Suppressor macrophage treated with lipopolysaccharide for 1 hour (primary cell): ENCODE results near the gene ASAP2.

ENCODE experiments used
- DNase-seq, 3 donors: peaks; one replicate each; pipeline ENCODE4 v3.0.0-alpha.2; 2020 to 2022

The ASAP2 gene

DNA sequence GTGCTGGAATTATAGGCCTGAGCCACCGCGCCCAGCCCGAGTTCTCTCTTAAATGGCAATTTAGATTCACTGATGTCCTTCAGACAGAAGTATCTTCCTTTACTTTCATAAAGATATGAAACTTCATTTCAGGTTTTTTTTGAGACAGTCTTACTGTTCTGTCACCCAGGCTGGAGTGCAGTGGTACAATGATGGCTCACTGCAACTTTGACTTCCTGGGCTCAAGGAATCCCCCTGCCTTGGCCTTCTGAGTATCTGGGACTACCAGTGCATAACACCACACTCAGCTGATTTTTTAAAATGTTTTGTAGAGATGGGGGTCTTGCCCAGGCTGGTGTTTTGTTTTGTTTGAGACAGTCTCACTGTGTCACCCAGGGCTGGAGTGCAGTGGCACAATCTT is 203.5 kb downstream of the ASAP2 start:
- no peak for DNase-seq

DNA sequence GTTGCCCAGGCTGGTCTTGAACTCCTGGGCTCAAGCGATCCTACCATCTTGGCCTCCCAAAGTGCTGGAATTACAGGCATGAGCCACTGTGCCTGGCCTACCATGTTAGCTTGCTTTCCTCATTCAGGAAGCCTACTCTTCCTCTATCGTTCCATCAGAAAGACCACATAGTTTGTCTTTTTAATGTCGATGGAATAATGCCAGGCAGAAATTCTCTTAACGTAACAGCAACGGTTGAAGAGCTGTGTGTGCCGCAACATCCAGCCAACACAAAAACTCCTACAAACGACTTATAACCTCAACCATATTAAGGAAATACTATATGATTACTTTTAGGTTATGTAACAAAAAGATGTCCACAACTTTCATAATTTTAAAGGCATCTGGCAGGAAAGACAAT is 206.2 kb downstream of the ASAP2 start:
- DNase-seq = no peak

- DNase-seq = peak; percentile 80 to 81 (median 80)
Observed at GRCh38 chr2:9415516-9416169, 209.0 kb downstream of the ASAP2 start.

DNA sequence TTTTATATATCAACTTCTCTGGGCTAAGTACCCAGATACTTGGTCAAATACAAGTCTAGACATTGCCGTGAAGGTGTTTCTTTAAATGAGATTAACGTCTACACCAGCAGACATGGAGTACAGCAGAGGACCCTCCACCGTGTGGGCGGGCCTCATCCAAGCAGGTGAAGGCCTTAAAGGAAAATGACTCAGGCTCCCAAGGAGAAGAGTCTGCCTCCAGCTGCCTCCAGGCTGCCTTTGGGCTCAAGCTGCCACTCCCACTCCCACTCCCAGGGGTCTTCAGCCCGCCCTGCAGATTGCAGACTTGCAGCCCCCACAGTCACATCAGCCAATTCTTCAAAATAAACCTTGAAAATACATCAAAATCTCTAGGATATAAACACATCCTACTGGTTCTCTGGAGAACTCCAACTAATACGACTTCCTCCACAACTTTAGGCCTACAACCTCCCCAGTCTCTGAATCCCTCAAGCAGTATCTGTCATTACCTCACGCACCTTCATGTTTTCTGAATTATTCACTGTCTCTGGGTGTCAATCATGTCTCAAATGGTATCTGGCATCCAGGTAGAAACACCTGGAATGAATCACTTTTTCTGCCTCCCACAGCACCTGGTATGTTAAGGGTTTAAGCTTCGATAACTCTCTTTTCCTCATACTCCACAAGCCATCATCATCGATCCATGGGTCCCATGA is 209.8 kb downstream of the ASAP2 start:
- DNase-seq = no peak

DNA sequence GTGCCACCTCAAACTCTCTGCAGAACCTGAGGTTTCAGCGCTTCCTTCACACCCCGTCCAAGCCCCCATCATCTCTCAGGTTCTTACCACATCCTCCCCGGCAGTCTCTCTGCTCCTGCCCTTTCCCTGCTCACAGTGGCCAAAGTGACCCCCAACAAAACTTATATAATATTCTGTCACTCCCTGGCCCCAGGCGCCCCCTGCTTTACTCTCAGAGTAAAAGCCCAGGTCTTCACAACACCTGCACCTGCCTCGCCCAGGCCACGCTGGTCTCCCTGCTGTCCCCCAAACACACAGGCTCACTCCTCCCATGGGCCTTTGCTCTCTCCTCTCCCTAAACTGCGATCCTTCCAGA is 210.3 kb downstream of the ASAP2 start:
- no peak for DNase-seq

DNA sequence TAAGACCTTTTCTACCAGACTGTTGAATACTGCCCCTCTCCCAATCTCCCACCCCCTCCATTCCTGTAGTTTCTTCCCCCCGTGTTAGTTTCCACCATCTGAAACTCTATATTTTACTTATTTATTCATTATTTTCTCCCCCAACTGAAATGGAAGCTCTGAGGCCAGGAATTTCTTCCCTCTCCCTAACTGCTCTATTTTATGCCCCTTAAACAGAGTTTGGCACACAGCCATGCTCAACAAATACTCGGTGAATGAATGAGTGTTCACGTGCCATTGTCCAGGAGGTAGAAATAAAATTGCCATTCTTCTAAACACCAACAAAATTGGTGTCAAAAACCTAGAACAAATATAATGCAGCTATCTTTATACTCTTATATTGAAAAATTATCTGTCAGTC is 211.1 kb downstream of the ASAP2 start:
- no peak for DNase-seq

GRCh38 chr2:9418746-9419145 is 212.1 kb downstream of the ASAP2 start:
- no peak for DNase-seq

DNA sequence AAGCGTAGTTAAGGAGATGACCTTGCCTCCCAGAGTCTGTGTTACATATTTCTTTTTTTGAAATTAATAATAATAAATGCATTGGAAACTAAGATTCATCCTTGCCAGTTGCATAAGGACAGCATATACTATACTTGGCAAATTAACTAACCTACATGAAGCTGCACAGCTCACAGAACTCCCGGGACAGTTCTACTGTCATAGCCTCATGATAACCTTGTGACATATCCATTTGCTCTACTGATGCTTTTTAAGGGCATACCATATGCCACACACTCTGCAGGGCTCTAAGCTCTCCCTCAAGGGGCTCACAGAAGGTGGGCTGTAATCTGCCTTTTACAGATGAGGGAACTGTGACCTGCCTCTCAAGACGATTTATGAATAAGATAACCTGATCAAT is 212.9 kb downstream of the ASAP2 start:
- peak; percentile 48 to 52 (median 50) for DNase-seq

- no peak for DNase-seq
Observed at GRCh38 chr2:9420495-9420894, 213.9 kb downstream of the ASAP2 start.

DNA sequence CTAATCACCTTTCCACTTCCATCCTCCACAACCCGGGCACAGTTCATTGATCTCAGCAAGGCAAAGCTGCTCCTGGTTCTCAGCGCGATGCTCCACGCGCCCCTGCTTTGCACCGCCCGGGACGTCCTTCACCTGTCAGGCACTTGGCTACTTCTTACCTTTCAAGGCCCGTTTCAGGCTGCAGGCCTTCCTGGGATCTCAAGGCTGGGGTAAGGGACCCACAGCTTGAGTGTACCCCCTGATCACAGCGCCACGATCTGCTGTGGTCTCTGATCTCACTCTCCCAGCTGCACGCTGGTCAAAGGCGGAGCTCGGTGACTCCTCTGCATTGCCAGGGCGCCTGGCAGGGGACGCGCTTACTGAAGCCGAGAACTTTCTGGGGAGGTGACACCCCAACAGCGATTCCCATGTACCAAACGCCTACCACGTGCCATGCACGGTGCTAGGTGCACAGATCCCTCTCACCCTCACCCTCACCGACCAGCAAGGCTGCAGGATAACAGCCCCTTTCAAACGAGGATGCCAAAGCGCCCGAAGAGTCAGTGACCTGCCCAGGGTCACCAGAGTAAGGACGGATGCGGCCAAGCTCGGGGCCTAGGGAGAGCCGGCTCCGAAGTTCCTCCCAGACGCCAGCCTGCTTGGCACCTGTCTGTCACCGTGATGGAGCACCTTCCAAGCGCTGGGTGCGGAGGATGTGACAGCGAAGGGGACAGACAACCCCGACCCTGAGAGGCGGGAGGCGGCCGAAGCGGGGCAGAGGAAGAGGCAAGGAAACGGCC is 215.9 kb downstream of the ASAP2 start:
- peak; percentile 57 to 77 (median 61) for DNase-seq

DNA sequence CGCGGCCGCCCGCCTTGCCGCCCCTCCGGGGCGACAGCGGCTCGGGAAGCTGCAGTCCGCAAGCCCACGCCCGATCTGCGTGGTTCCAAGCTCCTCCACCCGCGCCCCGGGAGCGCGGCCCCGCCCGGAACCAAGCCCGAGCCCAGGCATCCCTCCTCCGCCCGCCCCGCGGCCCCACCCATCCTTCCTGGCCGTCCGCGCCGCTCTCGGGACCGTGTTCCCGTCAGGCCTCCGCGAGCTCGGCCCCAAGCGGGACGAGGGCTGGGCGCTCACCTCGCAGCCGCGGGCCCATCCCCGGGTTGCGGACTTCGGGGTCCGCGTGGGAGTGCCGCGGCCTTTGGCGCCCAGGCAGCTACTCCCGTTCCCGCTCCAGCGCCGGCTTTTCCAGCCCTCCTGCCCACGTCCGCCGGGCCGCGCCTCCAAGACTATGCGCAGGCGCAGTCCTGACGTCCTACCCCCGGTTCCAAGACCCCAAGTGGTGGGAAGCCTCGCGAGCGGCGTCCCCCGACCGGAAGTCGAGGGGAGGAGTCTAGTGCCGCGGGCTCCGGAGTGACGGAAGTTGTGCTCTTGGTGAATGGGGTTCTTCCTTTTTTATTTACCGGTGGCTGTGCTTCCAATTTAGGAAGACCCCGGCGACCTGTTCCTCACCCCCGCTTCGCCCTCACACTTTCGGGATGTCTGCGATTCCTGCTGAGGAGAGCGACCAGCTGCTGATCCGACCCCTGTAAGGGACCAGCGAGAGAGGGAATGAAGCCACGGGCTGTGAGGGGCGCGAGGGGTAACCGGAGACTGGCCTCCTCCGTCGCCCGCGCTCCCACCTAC is 216.7 kb downstream of the ASAP2 start, which contains the start of the genes CPSF3 and ITGB1BP1:
Gene CPSF3, plus strand, starts transcription at position 555 of the 822 bp plus-strand sequence. Its CDS starts 120 bp downstream, at position 675.
Gene ITGB1BP1, minus strand, starts transcription at position 429 of the 822 bp plus-strand sequence. CDS start 4,831 bp downstream, outside the sequence.
- peak; percentile 99 to 100 (median 99) for DNase-seq

GRCh38 chr2:9423922-9424272 is 217.3 kb downstream of the ASAP2 start:
- DNase-seq = peak; percentile 31 to 44 (median 37)

- peak in 1 of 3 donors; percentile 10 for DNase-seq
Observed at GRCh38 chr2:9424447-9425164, 218.0 kb downstream of the ASAP2 start.

DNA sequence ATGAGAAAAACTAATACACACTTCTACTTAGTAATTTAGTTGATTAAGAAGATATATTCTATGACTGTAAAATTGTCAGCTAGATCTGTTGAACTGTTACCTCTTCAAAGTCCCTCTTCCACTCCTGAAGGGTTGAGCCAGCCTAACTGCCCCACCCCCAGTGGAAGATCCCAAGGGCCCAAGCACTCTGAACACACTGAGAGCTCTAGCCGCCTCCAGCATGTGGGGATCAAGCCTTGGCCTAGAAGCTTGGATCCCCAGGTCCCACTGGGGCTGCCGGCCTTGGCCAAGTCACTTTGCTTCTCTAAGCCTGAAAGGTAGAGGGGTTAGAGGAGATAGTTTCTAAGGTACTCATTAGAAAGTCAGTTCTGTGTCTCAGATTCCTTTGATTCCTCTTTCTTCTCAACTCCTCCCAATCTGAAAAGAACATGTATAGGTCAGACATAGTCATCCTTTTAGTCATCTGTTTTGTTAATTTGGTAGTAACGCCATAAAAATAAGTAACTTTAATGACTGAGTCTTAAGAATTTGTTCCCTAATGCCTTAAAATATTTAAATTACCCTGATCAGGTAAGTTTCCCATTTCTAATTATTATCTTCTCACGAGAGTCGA is 222.5 kb downstream of the ASAP2 start:
- no peak for DNase-seq

DNA sequence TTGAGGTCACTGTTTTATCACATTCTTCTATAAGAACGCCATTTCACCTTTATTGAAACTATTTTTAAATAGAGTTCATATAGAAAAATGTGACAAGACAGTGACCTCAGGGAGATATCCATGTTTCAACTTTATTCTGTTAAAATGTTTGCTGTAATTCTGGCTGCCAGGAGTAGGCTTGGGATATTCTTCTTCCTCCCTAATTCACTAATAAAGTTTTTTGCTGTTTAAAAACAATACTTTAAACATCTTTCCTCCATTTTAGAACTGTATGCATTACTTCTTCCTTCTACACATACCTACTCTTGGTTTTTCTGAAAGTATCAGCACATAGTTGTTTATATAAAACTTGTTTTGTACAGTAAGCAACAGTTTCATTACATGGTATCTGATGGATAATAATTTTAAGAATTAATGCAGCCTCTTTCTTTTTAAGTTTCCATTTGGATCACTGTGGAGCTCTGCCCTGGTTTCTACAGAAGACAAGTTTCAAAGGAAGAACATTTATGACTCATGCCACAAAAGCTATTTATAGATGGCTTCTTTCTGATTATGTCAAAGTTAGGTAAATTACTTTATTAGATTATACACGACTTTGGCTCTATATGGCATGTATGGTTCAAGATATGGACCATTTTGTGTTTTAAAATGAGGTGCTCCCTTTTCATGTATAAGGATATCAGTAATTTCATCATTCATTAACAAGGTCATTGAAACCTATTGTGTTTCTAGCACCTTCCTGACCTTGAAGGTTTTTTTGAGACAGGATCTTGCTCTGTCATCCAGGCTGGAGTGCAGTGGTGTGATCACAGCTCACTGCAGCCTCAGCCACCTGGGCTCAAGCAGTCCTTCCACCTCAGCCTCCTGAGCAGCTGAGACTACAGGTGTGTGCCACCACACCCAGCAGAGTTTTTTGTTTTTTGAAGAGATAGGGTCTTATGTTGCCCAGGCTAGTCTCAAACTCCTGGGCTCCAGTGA is 224.0 kb downstream of the ASAP2 start:
- DNase-seq = no peak

DNA sequence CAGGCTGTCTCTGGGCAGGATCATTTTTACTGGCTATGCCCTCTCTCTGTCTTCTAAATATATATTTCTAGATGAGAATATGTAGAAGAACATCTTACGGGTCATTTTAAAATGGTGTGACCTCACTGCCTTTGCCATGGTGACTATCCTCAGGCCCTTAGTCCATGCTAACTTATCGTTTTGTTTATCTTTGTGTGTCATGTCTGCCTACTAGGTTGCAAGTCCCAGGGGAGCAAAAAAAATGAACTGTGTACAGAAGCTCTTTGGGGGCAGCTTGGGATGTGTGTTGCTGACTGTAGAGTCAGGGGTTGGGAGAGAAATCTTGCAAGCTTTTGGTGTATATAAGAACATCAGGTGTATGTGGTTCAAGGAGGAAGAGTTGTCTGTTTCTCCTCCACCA is 227.9 kb downstream of the ASAP2 start:
- no peak for DNase-seq

GRCh38 chr2:9439536-9439935 is 232.9 kb downstream of the ASAP2 start:
- DNase-seq = no peak

GRCh38 chr2:9440058-9440727 is 233.6 kb downstream of the ASAP2 start:
- DNase-seq = no peak

DNA sequence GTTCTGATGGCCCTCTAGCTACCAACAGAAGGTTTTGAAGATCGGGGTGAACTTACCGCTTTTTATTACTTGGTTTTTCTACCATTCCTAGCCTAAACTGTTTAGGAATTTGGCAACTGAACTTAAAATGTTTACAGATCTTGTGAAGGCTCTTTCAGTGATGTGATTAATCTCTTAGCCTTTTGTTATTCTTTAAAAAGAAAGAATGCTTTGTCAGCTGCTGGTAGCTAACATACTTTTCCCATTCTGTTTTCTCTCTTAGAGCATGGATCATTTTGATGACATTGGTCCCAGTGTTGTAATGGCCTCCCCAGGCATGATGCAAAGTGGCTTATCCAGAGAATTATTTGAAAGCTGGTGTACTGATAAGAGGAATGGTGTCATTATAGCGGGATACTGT is 234.9 kb downstream of the ASAP2 start:
- peak in 1 of 3 donors; percentile 9 for DNase-seq

DNA sequence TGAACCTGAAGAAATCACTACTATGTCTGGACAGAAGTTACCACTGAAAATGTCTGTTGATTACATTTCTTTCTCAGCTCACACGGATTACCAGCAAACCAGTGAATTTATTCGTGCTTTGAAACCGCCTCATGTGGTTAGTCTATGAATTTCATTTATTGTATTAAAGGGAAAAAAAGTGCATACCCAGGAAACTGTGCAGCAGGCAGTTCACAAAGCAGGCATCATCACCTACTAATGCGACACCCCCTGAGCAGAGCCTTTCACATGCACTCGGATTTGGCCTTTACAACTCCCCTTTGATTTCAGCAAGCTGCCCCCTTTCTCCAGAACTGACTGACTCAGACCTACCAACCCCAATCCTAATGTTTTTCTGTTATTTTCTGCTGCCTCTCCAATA is 236.9 kb downstream of the ASAP2 start:
- DNase-seq = peak in 1 of 3 donors; percentile 12
